HepG2 (cell line): ENCODE measurements around the gene TIAM2.

Experiments
- BCL6 ChIP-seq: IDR thresholded peaks from 2 replicates; pipeline ENCODE4 v1.6.1; 2016; ENCODE audit warnings: missing genetic modification reagents, missing compliant biosample characterization
- EED ChIP-seq: sonication (generic); formaldehyde crosslinking; IDR thresholded peaks from 2 replicates; pipeline ENCODE4 v1.5.0; 2020; ENCODE audit warnings: mild to moderate bottlenecking, missing genetic modification reagents
- GATAD2A ChIP-seq: IDR thresholded peaks from 2 replicates; pipeline ENCODE4 v1.6.1; 2016
- IKZF1 ChIP-seq: fragments of 450-650 bp; IDR thresholded peaks from 2 replicates; pipeline ENCODE4 v1.7.1; 2016
- JUNB ChIP-seq: sonication (generic); formaldehyde crosslinking; IDR thresholded peaks from 2 replicates; pipeline ENCODE4 v1.8.0; 2022; ENCODE audit warnings: missing genetic modification reagents, mild to moderate bottlenecking, borderline replicate concordance
- MLLT10 ChIP-seq: sonication (generic); formaldehyde crosslinking; IDR thresholded peaks from 2 replicates; pipeline ENCODE4 v1.4.0; 2020; ENCODE audit warnings: missing genetic modification reagents
- NPAS2 ChIP-seq: sonication (generic); formaldehyde crosslinking; IDR thresholded peaks from 2 replicates; pipeline ENCODE4 v1.8.0; 2022; ENCODE audit warnings: mild to moderate bottlenecking, missing genetic modification reagents, borderline replicate concordance
- POLR2A ChIP-seq, 2 experiments: IDR thresholded peaks; 2 replicates each; pipeline ENCODE4 v1.6.1; 2011; ENCODE audit warnings: low read depth in 2 of 2, low read length in 2 of 2, mild to moderate bottlenecking in 1 of 2, moderate library complexity in 1 of 2; ENCODE audit not compliant: insufficient read depth in 1 of 2
- YEATS4 ChIP-seq: sonication (generic); formaldehyde crosslinking; IDR thresholded peaks from 2 replicates; pipeline ENCODE4 v1.4.0; 2020; ENCODE audit warnings: missing genetic modification reagents, borderline replicate concordance
- ZNF12 ChIP-seq: sonication (generic); formaldehyde crosslinking; IDR thresholded peaks from 2 replicates; pipeline ENCODE4 v1.5.0; 2020; ENCODE audit warnings: missing genetic modification reagents
- ZNF841 ChIP-seq: sonication (generic); formaldehyde crosslinking; IDR thresholded peaks from 2 replicates; pipeline ENCODE4 v1.8.1; 2023; ENCODE audit warnings: missing genetic modification reagents, borderline replicate concordance
- TF ChIP-seq, protein P1 (sequence below): sonication (generic); formaldehyde crosslinking; IDR thresholded peaks from 2 replicates; pipeline ENCODE4 v1.5.1; 2020; ENCODE audit warnings: mild to moderate bottlenecking, missing genetic modification reagents

DNA sequence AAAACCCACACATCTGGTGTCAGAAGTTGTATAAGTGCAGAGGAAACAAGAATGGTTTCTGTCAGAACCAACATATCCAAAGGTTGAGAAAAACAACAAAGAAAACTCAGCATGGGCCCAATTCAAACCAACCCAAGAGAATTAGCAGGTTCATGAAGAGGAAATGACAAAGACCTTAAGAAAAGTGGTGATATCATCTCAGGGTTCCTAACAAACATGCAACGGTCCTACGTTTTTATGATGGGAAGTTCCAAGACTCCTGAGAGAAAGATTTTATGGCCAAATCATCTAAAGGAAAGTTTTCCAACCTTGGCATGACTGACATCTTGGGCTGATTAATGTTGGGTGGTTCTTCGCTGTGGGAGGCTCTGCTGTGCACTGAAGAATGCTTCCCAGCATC is 296.2 kb downstream of the TIAM2 start:
- TF ChIP-seq ZNF841 (no peak), BCL6 (CRISPR knock-in tag) (no peak), MLLT10 (CRISPR knock-in tag) (no peak), EED (CRISPR knock-in tag) (no peak), IKZF1 (no peak), POLR2A (IDR thresholded peaks at IDR 0.05; ENCODE audit: insufficient read depth in 1 of 2, low read depth in 2 of 2, low read length in 2 of 2) (no peak), ZNF12 (no peak), NPAS2 (no peak), GATAD2A (CRISPR knock-in tag) (no peak), JUNB (CRISPR knock-in tag) (no peak), YEATS4 (CRISPR knock-in tag) (no peak)
- TF ChIP-seq, protein P1, sequence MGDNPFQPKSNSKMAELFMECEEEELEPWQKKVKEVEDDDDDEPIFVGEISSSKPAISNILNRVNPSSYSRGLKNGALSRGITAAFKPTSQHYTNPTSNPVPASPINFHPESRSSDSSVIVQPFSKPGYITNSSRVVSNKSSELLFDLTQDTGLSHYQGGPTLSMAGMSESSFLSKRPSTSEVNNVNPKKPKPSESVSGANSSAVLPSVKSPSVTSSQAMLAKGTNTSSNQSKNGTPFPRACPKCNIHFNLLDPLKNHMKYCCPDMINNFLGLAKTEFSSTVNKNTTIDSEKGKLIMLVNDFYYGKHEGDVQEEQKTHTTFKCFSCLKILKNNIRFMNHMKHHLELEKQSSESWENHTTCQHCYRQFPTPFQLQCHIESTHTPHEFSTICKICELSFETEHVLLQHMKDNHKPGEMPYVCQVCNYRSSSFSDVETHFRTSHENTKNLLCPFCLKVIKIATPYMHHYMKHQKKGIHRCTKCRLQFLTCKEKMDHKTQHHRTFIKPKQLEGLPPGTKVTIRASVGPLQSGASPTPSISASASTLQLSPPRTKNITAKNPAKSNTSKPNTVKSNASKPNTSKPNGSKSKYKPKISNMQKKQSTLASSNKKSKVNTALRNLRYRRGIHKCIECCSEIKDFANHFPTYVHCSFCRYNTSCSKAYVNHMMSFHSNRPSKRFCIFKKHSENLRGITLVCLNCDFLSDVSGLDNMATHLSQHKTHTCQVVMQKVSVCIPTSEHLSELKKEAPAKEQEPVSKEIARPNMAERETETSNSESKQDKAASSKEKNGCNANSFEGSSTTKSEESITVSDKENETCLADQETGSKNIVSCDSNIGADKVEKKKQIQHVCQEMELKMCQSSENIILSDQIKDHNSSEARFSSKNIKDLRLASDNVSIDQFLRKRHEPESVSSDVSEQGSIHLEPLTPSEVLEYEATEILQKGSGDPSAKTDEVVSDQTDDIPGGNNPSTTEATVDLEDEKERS (CRISPR knock-in tag): no peak
